ENCODE measurements around the gene CFAP20DC.

GRCh38 chr3:58769065-58769464, 280.8 kb downstream of the CFAP20DC start:
- TF ChIP-seq POLR2A (IDR thresholded peaks at IDR 0.05) (no peak), CTCF (IDR thresholded peaks at IDR 0.05) (no peak), EP300 (IDR thresholded peaks at IDR 0.05) (no peak)
